NCI-H524 (cell line): ENCODE data around the gene MAB21L4.

Experiments used
- DNase-seq, 2 experiments: peaks; one replicate each; lab custom pipeline; 2025; lab: John Stamatoyannopoulos, UW

Gene MAB21L4

GRCh38 chr2:240877460-240878340, 18.3 kb downstream of the MAB21L4 start:
- no peak for DNase-seq

- no peak for DNase-seq
Observed at GRCh38 chr2:240876475-240877251, 19.3 kb downstream of the MAB21L4 start.

- DNase-seq, result no peak
Observed at GRCh38 chr2:240876035-240876474, 19.9 kb downstream of the MAB21L4 start.

- DNase-seq, result no peak
Observed at GRCh38 chr2:240875228-240876034, 20.5 kb downstream of the MAB21L4 start.

GRCh38 chr2:240874715-240875227, 21.2 kb downstream of the MAB21L4 start:
- DNase-seq, result no peak

GRCh38 chr2:240873805-240874714, 21.9 kb downstream of the MAB21L4 start:
- DNase-seq, result no peak

- no peak for DNase-seq
Observed at GRCh38 chr2:240873098-240873788, 22.7 kb downstream of the MAB21L4 start.

- DNase-seq, result no peak
Observed at GRCh38 chr2:240872317-240873097, 23.4 kb downstream of the MAB21L4 start.

GRCh38 chr2:240871071-240871958, 24.6 kb downstream of the MAB21L4 start:
- no peak for DNase-seq

- DNase-seq, result no peak
Observed at GRCh38 chr2:240869956-240870875, 25.7 kb downstream of the MAB21L4 start.

GRCh38 chr2:240869109-240869955, 26.6 kb downstream of the MAB21L4 start:
- DNase-seq, result no peak

- peak in 1 of 2 experiments; percentile 20 for DNase-seq
Observed at GRCh38 chr2:240868286-240869108, 27.5 kb downstream of the MAB21L4 start, which contains the start of gene AGXT. AGXT (plus strand) TSS chr2:240868824; CDS start chr2:240868866, 42 bp downstream.

- DNase-seq, result no peak
Observed at GRCh38 chr2:240865391-240865790, 30.6 kb downstream of the MAB21L4 start.

- no peak for DNase-seq
Observed at GRCh38 chr2:240864475-240864874, 31.5 kb downstream of the MAB21L4 start.

GRCh38 chr2:240861547-240861946, 34.4 kb downstream of the MAB21L4 start:
- no peak for DNase-seq
